HepG2 (cell line): ENCODE results near the gene IGSF8. TPM values are rescaled to one million over a fixed set of nuclear protein-coding genes. Genes with fewer than 3 reads are reported as not detected.

Source experiments
- FOXK1 ChIP-seq: sonication (generic); formaldehyde crosslinking; IDR thresholded peaks from 2 replicates; pipeline ENCODE4 v1.4.0; 2020; ENCODE audit warnings: low read depth, missing genetic modification reagents, borderline replicate concordance
- JUNB ChIP-seq: sonication (generic); formaldehyde crosslinking; IDR thresholded peaks from 2 replicates; pipeline ENCODE4 v1.8.0; 2022; ENCODE audit warnings: missing genetic modification reagents, mild to moderate bottlenecking, borderline replicate concordance
- MAFG ChIP-seq: sonication (generic); formaldehyde crosslinking; IDR thresholded peaks from 2 replicates; pipeline ENCODE4 v1.5.1; 2020; ENCODE audit warnings: mild to moderate bottlenecking, missing genetic modification reagents
- MTA3 ChIP-seq: sonication (generic); formaldehyde crosslinking; IDR thresholded peaks from 2 replicates; pipeline ENCODE4 v1.4.0; 2020; ENCODE audit warnings: missing genetic modification reagents
- MYC ChIP-seq: sonication (generic); formaldehyde crosslinking; IDR thresholded peaks from 2 replicates; pipeline ENCODE4 v1.9.0; 2021; ENCODE audit warnings: missing genetic modification reagents, borderline replicate concordance
- RBM39 ChIP-seq: fragments of 200-400 bp; formaldehyde crosslinking; IDR thresholded peaks from one replicate; pipeline ENCODE4 v1.6.1; 2018; ENCODE audit warnings: antibody characterized with exemption, mild to moderate bottlenecking, low read depth, low read length; ENCODE audit not compliant: poor library complexity, severe bottlenecking
- RFX5 ChIP-seq: IDR thresholded peaks from 2 replicates; pipeline ENCODE4 v1.6.1; 2011; ENCODE audit warnings: low read depth, low read length, improper control_type of control experiment
- SALL2 ChIP-seq: sonication (generic); formaldehyde crosslinking; IDR thresholded peaks from 2 replicates; pipeline ENCODE4 v1.8.1; 2023; ENCODE audit warnings: mild to moderate bottlenecking, missing genetic modification reagents, inconsistent platforms
- SIN3A ChIP-seq: IDR thresholded peaks from 2 replicates; pipeline ENCODE4 v1.6.1; 2011; ENCODE audit warnings: low read depth, mild to moderate bottlenecking, control low read depth, low read length, borderline replicate concordance
- TAF15 ChIP-seq: fragments of 200-400 bp; formaldehyde crosslinking; IDR thresholded peaks from one replicate; pipeline ENCODE4 v1.6.1; 2018; ENCODE audit warnings: mild to moderate bottlenecking, low read depth, low read length; ENCODE audit not compliant: poor library complexity, severe bottlenecking
- ZFP90 ChIP-seq: sonication (generic); formaldehyde crosslinking; IDR thresholded peaks from 2 replicates; pipeline ENCODE4 v1.8.0; 2022; ENCODE audit warnings: missing genetic modification reagents, mild to moderate bottlenecking, inconsistent platforms, borderline replicate concordance
- ZNF274 ChIP-seq: sonication (generic); formaldehyde crosslinking; IDR thresholded peaks from 2 replicates; pipeline ENCODE4 v1.5.1; 2020; ENCODE audit warnings: mild to moderate bottlenecking, missing genetic modification reagents
- ZNF703 ChIP-seq: sonication (generic); formaldehyde crosslinking; IDR thresholded peaks from 2 replicates; pipeline ENCODE4 v1.5.1; 2020; ENCODE audit warnings: missing genetic modification reagents, mild to moderate bottlenecking, moderate library complexity, borderline replicate concordance
- ZNF841 ChIP-seq: sonication (generic); formaldehyde crosslinking; IDR thresholded peaks from 2 replicates; pipeline ENCODE4 v1.8.1; 2023; ENCODE audit warnings: missing genetic modification reagents, borderline replicate concordance
- ZNF850 ChIP-seq: sonication (generic); formaldehyde crosslinking; conservative IDR thresholded peaks from 2 replicates; pipeline ENCODE4 v1.9.0; 2021; ENCODE audit warnings: mild to moderate bottlenecking, missing genetic modification reagents
- polyA plus RNA-seq, 8 experiments: library from polyadenylated mRNA; depleted of rRNA in 3 of 8; stranded (reverse) in 7 of 8; unstranded in 1 of 8; fragments of >200 nt; fragmentation: Illumina TruSeq in 4 of 8; extraction: Trizol in 4 of 8; gene quantifications; 2 replicates each; pipeline versions ENCODE4 v1.2.1 to v1.2.3, GENCODE V29; 2011 to 2016; ENCODE audit warnings: low read depth in 4 of 8, missing spikeins in 1 of 8, mixed read lengths in 1 of 8; ENCODE audit not compliant: insufficient read depth in 1 of 8
- total RNA-seq, 5 experiments: library from RNA; depleted of rRNA; stranded (reverse); fragments of >200 nt; fragmentation: Illumina TruSeq; extraction: Trizol; gene quantifications; 2 replicates each; pipeline ENCODE4 v1.2.3, GENCODE V29; 2016; ENCODE audit warnings: low read depth in 1 of 5
- TF ChIP-seq, protein P1 (sequence below): sonication (generic); formaldehyde crosslinking; IDR thresholded peaks from 2 replicates; pipeline ENCODE4 v1.4.0; 2020; ENCODE audit warnings: missing genetic modification reagents, borderline replicate concordance
- TF ChIP-seq, protein P2 (sequence below): sonication (generic); formaldehyde crosslinking; IDR thresholded peaks from 2 replicates; pipeline ENCODE4 v1.4.0; 2020; ENCODE audit warnings: mild to moderate bottlenecking, low read depth, missing genetic modification reagents
- TF ChIP-seq, protein P3 (sequence below): sonication (generic); formaldehyde crosslinking; IDR thresholded peaks from 2 replicates; pipeline ENCODE4 v1.4.0; 2020; ENCODE audit warnings: missing genetic modification reagents
- TF ChIP-seq, protein P4 (sequence below): sonication (generic); formaldehyde crosslinking; IDR thresholded peaks from 2 replicates; pipeline ENCODE4 v1.5.0; 2020; ENCODE audit warnings: mild to moderate bottlenecking, missing genetic modification reagents, borderline replicate concordance
- TF ChIP-seq, protein P5 (sequence below): sonication (generic); formaldehyde crosslinking; IDR thresholded peaks from 2 replicates; pipeline ENCODE4 v1.8.0; 2022; ENCODE audit warnings: missing genetic modification reagents, mild to moderate bottlenecking, inconsistent platforms, borderline replicate concordance
- TF ChIP-seq, protein P6 (sequence below): sonication (generic); formaldehyde crosslinking; IDR thresholded peaks from 2 replicates; pipeline ENCODE4 v1.5.0; 2020; ENCODE audit warnings: missing genetic modification reagents

The IGSF8 gene
- total and polyA plus RNA-seq, 2 of the 13 experiments (the other 11 are each of a cell fraction or from before 2014, with no cell fraction given): 24.0 to 41.0 TPM

DNA sequence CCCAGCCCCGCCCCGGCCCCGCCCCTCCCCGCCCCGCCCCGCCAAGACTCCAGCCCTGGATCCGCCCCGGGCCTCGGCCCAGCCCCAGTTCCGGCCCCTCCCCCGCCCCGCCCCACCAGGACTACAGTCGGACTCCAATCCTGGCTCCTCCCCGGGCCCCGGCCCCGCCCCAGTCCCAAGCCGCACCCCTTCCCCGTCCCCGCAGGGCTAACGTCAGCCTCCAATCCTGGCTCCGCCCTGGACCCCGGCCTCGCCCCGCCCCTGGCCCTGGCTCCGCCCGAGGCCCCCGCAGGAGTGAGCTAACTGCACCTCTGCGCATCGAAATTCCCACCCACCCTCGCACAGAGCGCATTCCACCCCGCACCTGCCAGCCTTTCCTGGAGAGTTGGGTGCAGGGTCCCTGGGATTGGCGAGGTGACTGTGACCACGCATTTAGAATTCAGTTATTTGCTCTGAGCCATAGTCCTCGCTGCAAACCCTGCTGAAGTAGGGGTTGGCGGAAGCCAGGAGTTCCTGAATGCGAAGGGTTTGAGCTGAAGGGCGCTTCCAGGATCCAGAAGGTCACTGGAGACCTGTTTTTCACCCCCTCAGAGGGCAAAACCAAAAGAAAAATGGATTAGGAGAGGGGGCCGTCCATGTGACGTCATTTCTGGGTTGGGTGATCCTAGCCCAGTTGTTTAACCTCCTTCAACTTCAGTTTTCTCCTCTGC is 588 bp upstream of the IGSF8 start (continued):
- TF ChIP-seq RBM39 (no peak), ZNF841 (no peak), ZNF850 (CRISPR knock-in tag) (no peak), SIN3A (no peak; the same call in 1 of the 2 replicates), MTA3 (CRISPR knock-in tag) (no peak), ZNF274 (no peak), ZNF703 (CRISPR knock-in tag) (no peak), MAFG (CRISPR knock-in tag) (no peak), SALL2 (CRISPR knock-in tag) (no peak), RFX5 (no peak), TAF15 (no peak), FOXK1 (no peak), ZFP90 (CRISPR knock-in tag) (no peak), MYC (no peak), JUNB (CRISPR knock-in tag) (no peak)
- TF ChIP-seq, protein P1, sequence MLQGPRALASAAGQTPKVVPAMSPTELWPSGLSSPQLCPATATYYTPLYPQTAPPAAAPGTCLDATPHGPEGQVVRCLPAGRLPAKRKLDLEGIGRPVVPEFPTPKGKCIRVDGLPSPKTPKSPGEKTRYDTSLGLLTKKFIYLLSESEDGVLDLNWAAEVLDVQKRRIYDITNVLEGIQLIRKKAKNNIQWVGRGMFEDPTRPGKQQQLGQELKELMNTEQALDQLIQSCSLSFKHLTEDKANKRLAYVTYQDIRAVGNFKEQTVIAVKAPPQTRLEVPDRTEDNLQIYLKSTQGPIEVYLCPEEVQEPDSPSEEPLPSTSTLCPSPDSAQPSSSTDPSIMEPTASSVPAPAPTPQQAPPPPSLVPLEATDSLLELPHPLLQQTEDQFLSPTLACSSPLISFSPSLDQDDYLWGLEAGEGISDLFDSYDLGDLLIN (CRISPR knock-in tag): no peak
- TF ChIP-seq, protein P2, sequence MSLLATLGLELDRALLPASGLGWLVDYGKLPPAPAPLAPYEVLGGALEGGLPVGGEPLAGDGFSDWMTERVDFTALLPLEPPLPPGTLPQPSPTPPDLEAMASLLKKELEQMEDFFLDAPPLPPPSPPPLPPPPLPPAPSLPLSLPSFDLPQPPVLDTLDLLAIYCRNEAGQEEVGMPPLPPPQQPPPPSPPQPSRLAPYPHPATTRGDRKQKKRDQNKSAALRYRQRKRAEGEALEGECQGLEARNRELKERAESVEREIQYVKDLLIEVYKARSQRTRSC (CRISPR knock-in tag): no peak
- TF ChIP-seq, protein P3, sequence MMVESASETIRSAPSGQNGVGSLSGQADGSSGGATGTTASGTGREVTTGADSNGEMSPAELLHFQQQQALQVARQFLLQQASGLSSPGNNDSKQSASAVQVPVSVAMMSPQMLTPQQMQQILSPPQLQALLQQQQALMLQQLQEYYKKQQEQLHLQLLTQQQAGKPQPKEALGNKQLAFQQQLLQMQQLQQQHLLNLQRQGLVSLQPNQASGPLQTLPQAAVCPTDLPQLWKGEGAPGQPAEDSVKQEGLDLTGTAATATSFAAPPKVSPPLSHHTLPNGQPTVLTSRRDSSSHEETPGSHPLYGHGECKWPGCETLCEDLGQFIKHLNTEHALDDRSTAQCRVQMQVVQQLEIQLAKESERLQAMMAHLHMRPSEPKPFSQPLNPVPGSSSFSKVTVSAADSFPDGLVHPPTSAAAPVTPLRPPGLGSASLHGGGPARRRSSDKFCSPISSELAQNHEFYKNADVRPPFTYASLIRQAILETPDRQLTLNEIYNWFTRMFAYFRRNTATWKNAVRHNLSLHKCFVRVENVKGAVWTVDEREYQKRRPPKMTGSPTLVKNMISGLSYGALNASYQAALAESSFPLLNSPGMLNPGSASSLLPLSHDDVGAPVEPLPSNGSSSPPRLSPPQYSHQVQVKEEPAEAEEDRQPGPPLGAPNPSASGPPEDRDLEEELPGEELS (CRISPR knock-in tag): no peak
- TF ChIP-seq, protein P4, sequence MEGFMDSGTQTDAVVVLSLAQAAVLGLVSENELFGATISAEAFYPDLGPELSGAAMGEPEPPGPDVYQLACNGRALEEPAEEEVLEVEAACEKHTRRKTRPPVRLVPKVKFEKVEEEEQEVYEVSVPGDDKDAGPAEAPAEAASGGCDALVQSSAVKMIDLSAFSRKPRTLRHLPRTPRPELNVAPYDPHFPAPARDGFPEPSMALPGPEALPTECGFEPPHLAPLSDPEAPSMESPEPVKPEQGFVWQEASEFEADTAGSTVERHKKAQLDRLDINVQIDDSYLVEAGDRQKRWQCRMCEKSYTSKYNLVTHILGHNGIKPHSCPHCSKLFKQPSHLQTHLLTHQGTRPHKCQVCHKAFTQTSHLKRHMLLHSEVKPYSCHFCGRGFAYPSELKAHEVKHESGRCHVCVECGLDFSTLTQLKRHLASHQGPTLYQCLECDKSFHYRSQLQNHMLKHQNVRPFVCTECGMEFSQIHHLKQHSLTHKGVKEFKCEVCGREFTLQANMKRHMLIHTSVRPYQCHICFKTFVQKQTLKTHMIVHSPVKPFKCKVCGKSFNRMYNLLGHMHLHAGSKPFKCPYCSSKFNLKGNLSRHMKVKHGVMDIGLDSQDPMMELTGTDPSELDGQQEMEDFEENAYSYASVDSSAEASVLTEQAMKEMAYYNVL: no peak
- TF ChIP-seq, protein P5, sequence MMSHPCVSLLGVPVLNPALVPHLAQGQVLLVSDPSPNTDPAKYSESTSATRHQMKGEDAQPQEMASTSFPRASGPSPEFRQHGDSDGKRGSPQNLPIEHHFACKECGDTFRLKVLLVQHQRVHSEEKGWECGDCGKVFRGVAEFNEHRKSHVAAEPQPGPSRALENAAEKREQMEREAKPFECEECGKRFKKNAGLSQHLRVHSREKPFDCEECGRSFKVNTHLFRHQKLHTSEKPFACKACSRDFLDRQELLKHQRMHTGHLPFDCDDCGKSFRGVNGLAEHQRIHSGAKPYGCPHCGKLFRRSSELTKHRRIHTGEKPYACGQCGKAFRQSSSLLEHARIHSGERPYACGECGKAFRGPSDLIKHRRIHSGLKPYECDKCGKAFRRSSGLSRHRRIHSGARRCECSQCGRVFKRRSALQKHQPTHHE: no peak
- TF ChIP-seq, protein P6, sequence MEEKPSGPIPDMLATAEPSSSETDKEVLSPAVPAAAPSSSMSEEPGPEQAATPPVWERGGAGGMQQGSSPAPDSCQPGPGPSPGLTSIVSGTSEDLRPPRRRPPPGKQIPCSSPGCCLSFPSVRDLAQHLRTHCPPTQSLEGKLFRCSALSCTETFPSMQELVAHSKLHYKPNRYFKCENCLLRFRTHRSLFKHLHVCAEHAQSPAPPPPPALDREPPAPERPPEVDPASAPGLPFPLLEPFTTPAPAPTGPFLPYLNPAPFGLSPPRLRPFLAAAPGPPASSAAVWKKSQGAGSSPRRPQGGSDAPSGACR (CRISPR knock-in tag): no peak
